KMS-11 (cell line): ENCODE measurements around the gene MIDN.

ENCODE experiments used
- H2AFZ ChIP-seq: fragments of 200-600 bp; sonication (generic); 2 replicates; pipeline ENCODE4 v1.6.1; 2016; ENCODE audit warnings: antibody characterized with exemption, mixed run types, low read depth
- H3K27ac ChIP-seq: fragments of 200-600 bp; sonication (generic); 2 replicates; pipeline ENCODE4 v1.6.1; 2016; ENCODE audit warnings: mild to moderate bottlenecking, mixed run types
- H3K27me3 ChIP-seq: fragments of 200-600 bp; sonication (generic); 2 replicates; pipeline ENCODE4 v1.6.1; 2017; ENCODE audit warnings: mild to moderate bottlenecking, low read depth, mixed run types, moderate library complexity; ENCODE audit not compliant: insufficient read depth
- H3K36me3 ChIP-seq: fragments of 200-600 bp; sonication (generic); 2 replicates; pipeline ENCODE4 v1.6.1; 2017; ENCODE audit warnings: mild to moderate bottlenecking, mixed run types; ENCODE audit not compliant: insufficient read depth
- H3K4me1 ChIP-seq: fragments of 200-600 bp; sonication (generic); 2 replicates; pipeline ENCODE4 v1.6.1; 2016; ENCODE audit warnings: mild to moderate bottlenecking, low read depth, mixed run types; ENCODE audit not compliant: poor library complexity, severe bottlenecking
- H3K4me2 ChIP-seq: fragments of 200-600 bp; sonication (generic); 2 replicates; pipeline ENCODE4 v1.7.0; 2016; ENCODE audit warnings: mild to moderate bottlenecking, mixed run types
- H3K4me3 ChIP-seq: fragments of 200-600 bp; sonication (generic); IDR thresholded peaks from 2 replicates; pipeline ENCODE4 v1.6.1; 2017; ENCODE audit warnings: low read depth, low read length, mixed read lengths; ENCODE audit not compliant: insufficient read depth
- H3K79me2 ChIP-seq: fragments of 200-600 bp; sonication (generic); 2 replicates; pipeline ENCODE4 v1.6.1; 2016; ENCODE audit warnings: low read depth, mixed run types; ENCODE audit not compliant: insufficient read depth
- H3K9ac ChIP-seq: fragments of 200-600 bp; sonication (generic); 2 replicates; pipeline ENCODE4 v1.6.1; 2016; ENCODE audit warnings: mild to moderate bottlenecking, mixed run types
- H4K20me1 ChIP-seq: fragments of 200-600 bp; sonication (generic); 2 replicates; pipeline ENCODE4 v1.6.1; 2016; ENCODE audit warnings: mild to moderate bottlenecking, mixed run types; ENCODE audit not compliant: insufficient read depth
- CTCF ChIP-seq: fragments of 200-600 bp; sonication (generic); conservative IDR thresholded peaks from 2 replicates; pipeline ENCODE4 v1.6.1; 2017; ENCODE audit warnings: low read depth, mild to moderate bottlenecking, antibody characterized with exemption, low read length, moderate library complexity, mixed read lengths

Gene MIDN

GRCh38 chr19:1269478-1270212 lies 21.3 kb downstream of the MIDN start:
- Histone ChIP-seq H3K27ac (peak overlapping the region; percentile 81), H3K9ac (peak overlapping the region; percentile 72), H3K27me3 (no peaks in the 10 kb centered on the region), H3K4me2 (peak overlapping the region; percentile 95), H2AFZ (no peak overlapping the region), H3K4me1 (peaks cover 35% of the 10 kb centered on the region), H4K20me1 (no peaks in the 10 kb centered on the region), H3K36me3 (peaks cover 25% of the 10 kb centered on the region; the same call in 1 of the 2 replicates), H3K4me3 (peak overlapping the region; percentile 50), H3K79me2 (peaks cover 36% of the 10 kb centered on the region)
- no peak for TF ChIP-seq CTCF

GRCh38 chr19:1270213-1270853 lies 21.9 kb downstream of the MIDN start:
- Histone ChIP-seq H3K27me3 (no peaks in the 10 kb centered on the region), H4K20me1 (no peaks in the 10 kb centered on the region), H3K4me3 (peak overlapping the region; percentile 50), H3K27ac (peak overlapping the region; percentile 81), H3K79me2 (peaks cover 36% of the 10 kb centered on the region), H3K4me1 (peaks cover 35% of the 10 kb centered on the region), H2AFZ (no peak overlapping the region), H3K4me2 (peak overlapping the region; percentile 95), H3K9ac (peak overlapping the region; percentile 72), H3K36me3 (peaks cover 25% of the 10 kb centered on the region; the same call in 1 of the 2 replicates)
- no peak for TF ChIP-seq CTCF

- no peak for TF ChIP-seq CTCF
- H3K27ac ChIP-seq, result peak overlapping the region; percentile 81; the same call in 1 of the 2 replicates
- peaks cover 32% of the 10 kb centered on the region for H3K4me1 ChIP-seq
- H2AFZ ChIP-seq, result no peak overlapping the region
- H3K79me2 ChIP-seq, result peaks cover 36% of the 10 kb centered on the region
- peaks cover 25% of the 10 kb centered on the region; the same call in 1 of the 2 replicates for H3K36me3 ChIP-seq
- H4K20me1 ChIP-seq, result no peaks in the 10 kb centered on the region
- peak overlapping the region; percentile 72; the same call in 1 of the 2 replicates for H3K9ac ChIP-seq
- H3K27me3 ChIP-seq, result no peaks in the 10 kb centered on the region
- H3K4me2 ChIP-seq, result peak overlapping the region; percentile 95
- H3K4me3 ChIP-seq, result no peak overlapping the region
Measured at GRCh38 chr19:1270854-1271527, 22.6 kb downstream of the MIDN start.

- H3K4me1 ChIP-seq, result peaks cover 32% of the 10 kb centered on the region
- no peaks in the 10 kb centered on the region for H4K20me1 ChIP-seq
- no peak for TF ChIP-seq CTCF
- H3K9ac ChIP-seq, result no peak overlapping the region; the same call in 1 of the 2 replicates
- peaks cover 44% of the 10 kb centered on the region for H3K79me2 ChIP-seq
- H3K36me3 ChIP-seq, result peaks cover 25% of the 10 kb centered on the region; the same call in 1 of the 2 replicates
- no peaks in the 10 kb centered on the region for H3K27me3 ChIP-seq
- H3K4me3 ChIP-seq, result no peak overlapping the region
- no peak overlapping the region for H3K27ac ChIP-seq
- no peak overlapping the region for H2AFZ ChIP-seq
- H3K4me2 ChIP-seq, result no peak overlapping the region
Measured at GRCh38 chr19:1271528-1272422, 23.4 kb downstream of the MIDN start.
